PC-9 (cell line): Measurements from ENCODE around the gene GMIP. TPM values are rescaled to one million over a fixed set of nuclear protein-coding genes. Genes with fewer than 3 reads are reported as not detected.

Experiments used
- BruUV-seq: library from RNA; stranded (reverse); fragments of 400-500 nt; replicated peaks from 2 replicates; lab custom pipeline; 2021; lab: Mats Ljungman, UMichigan
- CTCF ChIA-PET: fragments of 300-600 bp; sonication (Branson Sonifier 250); formaldehyde crosslinking; loops from one replicate; lab custom pipeline; 2022; ENCODE audit warnings: antibody characterized with exemption; lab: Charles Lee
- POLR2A ChIA-PET: fragments of 300-600 bp; sonication (Branson Sonifier 250); formaldehyde crosslinking; loops from one replicate; lab custom pipeline; 2022; ENCODE audit warnings: antibody characterized with exemption; ENCODE audit not compliant: unreplicated experiment; lab: Charles Lee
- DNase-seq, 2 experiments: peaks; one replicate each; pipeline versions ENCODE4 v3.0.0 to v3.0.0-alpha.2; 2015 to 2022; ENCODE audit warnings: mixed read lengths in 1 of 2
- H2AFZ ChIP-seq: fragments of 200-600 bp; sonication (generic); 2 replicates; pipeline ENCODE4 v1.8.1; 2017; ENCODE audit warnings: antibody characterized with exemption
- H3F3A ChIP-seq: fragments of 200-600 bp; sonication (generic); 2 replicates; pipeline ENCODE4 v1.8.1; 2017; ENCODE audit warnings: antibody characterized with exemption, mild to moderate bottlenecking, low read depth; ENCODE audit not compliant: insufficient read depth
- H3K27ac ChIP-seq: fragments of 200-600 bp; sonication (generic); 2 replicates; pipeline ENCODE4 v1.6.1; 2016; ENCODE audit warnings: mixed run types
- H3K27me3 ChIP-seq: fragments of 200-600 bp; sonication (generic); 2 replicates; pipeline ENCODE4 v1.6.1; 2016; ENCODE audit warnings: low read depth, mixed run types; ENCODE audit not compliant: insufficient read depth
- H3K36me3 ChIP-seq: fragments of 200-600 bp; sonication (generic); 2 replicates; pipeline ENCODE4 v1.6.1; 2016; ENCODE audit warnings: low read depth, mixed run types
- H3K4me1 ChIP-seq: fragments of 200-600 bp; sonication (generic); replicated peaks from 2 replicates; pipeline ENCODE4 v1.6.1; 2016; ENCODE audit warnings: mixed run types; ENCODE audit not compliant: insufficient read depth
- H3K4me2 ChIP-seq: fragments of 200-600 bp; sonication (generic); 2 replicates; pipeline ENCODE4 v1.6.1; 2017; ENCODE audit warnings: mixed run types
- H3K4me3 ChIP-seq: fragments of 200-600 bp; sonication (generic); 2 replicates; pipeline ENCODE4 v1.6.1; 2016; ENCODE audit warnings: mixed run types
- H3K79me2 ChIP-seq: fragments of 200-600 bp; sonication (generic); 2 replicates; pipeline ENCODE4 v1.6.1; 2017; ENCODE audit warnings: low read depth, mixed run types
- H3K9me2 ChIP-seq: fragments of 200-600 bp; sonication (generic); 2 replicates; pipeline ENCODE4 v1.8.1; 2017; ENCODE audit warnings: mild to moderate bottlenecking; ENCODE audit not compliant: insufficient read depth
- H3K9me3 ChIP-seq: fragments of 200-600 bp; sonication (generic); 2 replicates; pipeline ENCODE4 v1.8.1; 2016; ENCODE audit warnings: low read depth; ENCODE audit not compliant: insufficient read depth
- H4K20me1 ChIP-seq: fragments of 200-600 bp; sonication (generic); 2 replicates; pipeline ENCODE4 v1.8.1; 2017; ENCODE audit not compliant: insufficient read depth
- EZH2 ChIP-seq: fragments of 200-600 bp; sonication (generic); IDR thresholded peaks from 2 replicates; pipeline ENCODE4 v1.8.0; 2017; ENCODE audit warnings: antibody characterized with exemption, low read depth
- intact Hi-C: fragments of 100-400 bp; cut with micrococcal nuclease; formaldehyde crosslinking; loops from one replicate; pipeline ENCODE4 v1.10.0; 2022; ENCODE audit not compliant: unreplicated experiment
- total RNA-seq: library from RNA; stranded (reverse); gene quantifications from 2 replicates; pipeline ENCODE4 v1.2.3, GENCODE V29; 2021
- TF ChIP-seq, protein P1 (sequence below): fragments of 200-600 bp; sonication (generic); conservative IDR thresholded peaks from 2 replicates; pipeline ENCODE4 v1.6.1; 2017; ENCODE audit warnings: mixed run types, antibody characterized with exemption, mild to moderate bottlenecking, moderate library complexity

The GMIP gene
- total RNA-seq, 1 experiment from 2014 or later: 15.4 TPM

DNA sequence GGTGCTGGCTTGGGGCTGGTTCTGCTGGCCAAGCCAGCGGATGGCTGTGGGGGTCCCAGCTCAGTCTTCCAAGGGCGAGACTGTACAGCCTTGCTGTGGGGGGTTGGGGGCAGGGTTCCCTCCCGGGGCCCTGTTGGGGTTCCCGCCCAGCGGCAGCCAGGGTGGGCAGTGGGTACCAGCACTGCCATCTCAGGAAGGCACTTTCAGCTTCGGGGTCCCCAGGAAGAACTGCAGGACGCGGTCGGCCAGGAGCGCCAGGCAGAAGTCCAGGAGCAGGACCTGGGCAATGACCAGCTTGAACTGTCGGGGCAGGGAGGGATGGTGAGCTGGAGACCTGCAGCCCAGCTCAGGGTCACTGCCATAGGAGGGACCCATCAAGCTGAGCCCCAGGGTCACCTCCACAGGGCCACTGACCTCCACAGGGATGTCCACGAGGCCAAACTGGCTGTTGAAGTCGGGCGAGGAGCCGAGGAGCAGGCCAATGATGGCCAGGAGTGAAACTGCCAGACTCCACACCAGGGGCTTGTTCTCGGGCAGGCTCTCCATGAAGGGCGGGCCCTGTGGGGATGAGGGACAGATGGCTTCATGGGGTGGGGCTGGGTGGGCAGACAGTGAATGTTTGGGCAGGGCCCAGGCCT is 1.9 kb upstream of the GMIP start:
- H3K27me3 ChIP-seq: no peaks in the 10 kb centered on the region
- H3K4me1 ChIP-seq: no peaks in the 10 kb centered on the region
- no peak overlapping the region for H2AFZ ChIP-seq
- H3K27ac ChIP-seq: no peak overlapping the region
- DNase-seq: no peak
- TF ChIP-seq, protein P1, sequence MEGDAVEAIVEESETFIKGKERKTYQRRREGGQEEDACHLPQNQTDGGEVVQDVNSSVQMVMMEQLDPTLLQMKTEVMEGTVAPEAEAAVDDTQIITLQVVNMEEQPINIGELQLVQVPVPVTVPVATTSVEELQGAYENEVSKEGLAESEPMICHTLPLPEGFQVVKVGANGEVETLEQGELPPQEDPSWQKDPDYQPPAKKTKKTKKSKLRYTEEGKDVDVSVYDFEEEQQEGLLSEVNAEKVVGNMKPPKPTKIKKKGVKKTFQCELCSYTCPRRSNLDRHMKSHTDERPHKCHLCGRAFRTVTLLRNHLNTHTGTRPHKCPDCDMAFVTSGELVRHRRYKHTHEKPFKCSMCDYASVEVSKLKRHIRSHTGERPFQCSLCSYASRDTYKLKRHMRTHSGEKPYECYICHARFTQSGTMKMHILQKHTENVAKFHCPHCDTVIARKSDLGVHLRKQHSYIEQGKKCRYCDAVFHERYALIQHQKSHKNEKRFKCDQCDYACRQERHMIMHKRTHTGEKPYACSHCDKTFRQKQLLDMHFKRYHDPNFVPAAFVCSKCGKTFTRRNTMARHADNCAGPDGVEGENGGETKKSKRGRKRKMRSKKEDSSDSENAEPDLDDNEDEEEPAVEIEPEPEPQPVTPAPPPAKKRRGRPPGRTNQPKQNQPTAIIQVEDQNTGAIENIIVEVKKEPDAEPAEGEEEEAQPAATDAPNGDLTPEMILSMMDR: no peak
- TF ChIP-seq EZH2: no peak
- H3K9me3 ChIP-seq: no peaks in the 10 kb centered on the region
- POLR2A ChIA-PET: no interaction called here
- H3K79me2 ChIP-seq: no peaks in the 10 kb centered on the region
- H3F3A ChIP-seq: peaks cover 15% of the 10 kb centered on the region; the same call in 1 of the 2 replicates
- CTCF ChIA-PET: no interaction called here
- no peak overlapping the region for H3K4me3 ChIP-seq
- intact Hi-C loops: loop anchor here (10.0 kb wide), 1 partner anchor 309 kb away; no protein-coding TSS in a partner anchor
- 0 out of 2 replicates have a peak, but pooled peaks cover 10% of the 10 kb centered on the region for H3K36me3 ChIP-seq
- no peaks in the 10 kb centered on the region for H4K20me1 ChIP-seq
- H3K9me2 ChIP-seq: no peaks in the 10 kb centered on the region
- H3K4me2 ChIP-seq: no peak overlapping the region
- BruUV-seq: no TSS peak

DNA sequence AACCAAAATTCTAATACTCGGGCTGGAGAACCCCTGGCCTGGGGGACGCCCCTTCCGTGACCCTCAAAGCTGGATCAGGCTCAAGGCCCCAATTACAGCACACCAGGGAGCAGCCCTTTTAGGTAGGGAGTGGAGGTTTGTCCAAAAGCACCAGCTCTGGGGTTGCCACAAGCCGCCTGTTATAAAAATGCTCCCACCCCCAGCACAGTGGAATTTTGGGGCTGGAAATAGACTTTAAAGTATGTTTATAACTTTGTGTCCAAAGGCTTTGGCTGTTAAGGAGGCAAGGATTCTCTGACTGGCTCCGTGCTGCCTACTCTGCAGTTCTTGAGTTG is 564 bp upstream of the GMIP start:
- H3K4me2 ChIP-seq: peak overlapping the region; percentile 92

DNA sequence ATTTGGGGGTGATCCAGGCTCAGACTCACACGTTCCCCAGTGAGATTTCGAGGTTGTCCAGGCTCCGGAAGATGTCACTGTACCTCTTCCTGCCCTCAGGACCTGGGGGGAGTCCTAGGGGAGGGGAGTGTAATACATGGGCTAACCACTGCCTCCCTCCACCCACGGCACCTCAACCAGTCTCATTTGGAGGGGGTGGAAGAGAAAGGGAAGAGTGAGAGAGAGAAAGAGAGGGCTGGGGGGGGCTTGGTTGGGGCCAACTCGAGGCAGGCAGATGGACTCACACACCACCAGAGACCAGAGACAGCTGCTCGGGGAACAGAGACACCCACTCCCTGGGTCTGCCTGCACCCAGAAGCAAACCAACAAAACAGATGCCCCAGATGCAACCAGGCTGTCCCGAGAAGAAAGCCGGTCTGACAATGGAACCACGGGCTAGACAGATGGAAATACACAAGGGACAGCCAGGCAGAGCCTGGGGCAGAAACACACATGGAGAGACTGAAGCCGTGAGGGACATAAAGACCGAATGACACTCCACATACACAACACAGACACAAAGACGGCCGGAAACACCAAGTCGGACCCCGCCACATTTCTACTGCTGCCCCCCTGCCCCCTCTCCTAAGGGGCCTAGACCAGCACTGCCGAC is 825 bp downstream of the GMIP start:
- peak overlapping the region; percentile 96 for H3K4me3 ChIP-seq
- peak overlapping the region; percentile 95 for H2AFZ ChIP-seq
- ChIA-PET CTCF (no interaction called here), POLR2A (no interaction called here)
- H3K27ac ChIP-seq: no peak overlapping the region
- intact Hi-C loops: loop anchor here (1.0 to 10.0 kb wide), 4 partner anchors 90 to 505 kb away; partner anchors contain the start of gene TMEM161A
- H3K27me3 ChIP-seq: no peaks in the 10 kb centered on the region
- BruUV-seq: no TSS peak
- H3K9me3 ChIP-seq: no peaks in the 10 kb centered on the region
- no peaks in the 10 kb centered on the region for H4K20me1 ChIP-seq
- no peaks in the 10 kb centered on the region for H3K79me2 ChIP-seq
- peak overlapping the region; percentile 92 for H3K4me2 ChIP-seq
- no peaks in the 10 kb centered on the region for H3K9me2 ChIP-seq
- no peak for TF ChIP-seq EZH2
- TF ChIP-seq, protein P1: no peak
- H3K36me3 ChIP-seq: 0 out of 2 replicates have a peak, but pooled peaks cover 4% of the 10 kb centered on the region
- DNase-seq: no peak
- peaks cover 21% of the 10 kb centered on the region; the same call in 1 of the 2 replicates for H3F3A ChIP-seq
- H3K4me1 ChIP-seq: no peaks in the 10 kb centered on the region

More for the DNA sequence above, 564 bp upstream of the GMIP start:
- no peak overlapping the region for H2AFZ ChIP-seq
- no peak for TF ChIP-seq EZH2
- TF ChIP-seq, protein P1: peak; percentile 63; the same call in 1 of the 2 replicates
- peak overlapping the region; percentile 96; the same call in 1 of the 2 replicates for H3K4me3 ChIP-seq
- no peak for DNase-seq
- no peak overlapping the region for H3K27ac ChIP-seq
- no peaks in the 10 kb centered on the region for H3K79me2 ChIP-seq
- intact Hi-C loops: loop anchor here (5.0 to 10.0 kb wide), 3 partner anchors 92 to 507 kb away; partner anchors contain the start of gene TMEM161A
- no peaks in the 10 kb centered on the region for H3K9me3 ChIP-seq
- BruUV-seq: no TSS peak
- ChIA-PET CTCF (interaction anchor here (0.7 kb wide), 2 partner anchors 75 to 132 kb away, joined by 3 read pairs; no protein-coding TSS in a partner anchor), POLR2A (no interaction called here)
- no peaks in the 10 kb centered on the region for H3K27me3 ChIP-seq
- no peaks in the 10 kb centered on the region for H4K20me1 ChIP-seq
- peaks cover 21% of the 10 kb centered on the region; the same call in 1 of the 2 replicates for H3F3A ChIP-seq
- H3K9me2 ChIP-seq: no peaks in the 10 kb centered on the region
- H3K36me3 ChIP-seq: 0 out of 2 replicates have a peak, but pooled peaks cover 7% of the 10 kb centered on the region
- no peaks in the 10 kb centered on the region for H3K4me1 ChIP-seq
